ENCODE measurements around the gene PGAP6.
"Not testable (repeated sequence)": the region's sequence is repeated elsewhere in the genome, so short reads cannot be mapped to it uniquely, and the experiment has no call there.

Gene PGAP6

DNA sequence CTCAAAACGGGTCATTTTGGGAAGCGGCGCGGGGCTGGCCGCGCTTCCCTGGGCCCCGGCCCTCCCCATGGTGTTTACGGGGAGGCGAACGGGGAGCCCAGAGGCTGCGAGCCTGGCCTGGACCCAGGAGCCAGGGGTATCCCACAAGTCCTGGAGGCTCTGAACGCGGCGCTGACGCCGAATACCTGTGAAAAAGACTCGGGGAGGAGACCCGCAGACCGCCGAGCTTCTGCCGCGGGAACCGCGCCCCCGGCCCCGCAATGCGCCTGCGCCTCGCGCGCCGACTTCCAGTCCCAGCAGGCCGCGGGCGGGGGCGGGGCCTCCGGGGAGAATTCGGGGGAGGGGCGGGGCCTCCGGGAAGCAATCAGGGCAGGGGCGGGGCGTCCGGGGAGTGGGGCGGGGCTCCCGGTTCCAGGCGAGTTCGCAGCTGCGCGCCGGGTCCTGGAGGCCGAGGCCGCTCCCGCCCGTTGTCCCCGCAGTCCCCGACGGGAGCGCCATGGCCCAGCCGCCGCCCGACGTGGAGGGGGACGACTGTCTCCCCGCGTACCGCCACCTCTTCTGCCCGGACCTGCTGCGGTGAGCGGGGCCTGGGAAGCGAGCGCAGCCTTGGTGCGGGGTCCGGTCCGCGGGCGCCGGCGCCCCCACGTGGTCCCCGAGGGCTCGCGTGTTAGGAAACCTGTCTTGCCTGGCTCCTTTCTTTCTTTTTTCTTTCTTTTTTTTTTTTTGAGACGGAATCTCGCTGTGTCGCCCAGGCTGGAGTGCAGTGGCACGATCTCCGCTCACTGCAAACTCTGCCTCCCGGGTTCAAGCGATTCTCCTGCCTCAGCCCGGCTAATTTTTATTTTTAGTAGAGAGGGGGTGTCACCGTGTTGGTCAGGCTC, 19.9 kb upstream of the PGAP6 start, which contains the start of gene DECR2:
DECR2 (plus strand) TSS at position 418 of the 881 bp plus-strand sequence; CDS start at position 497, 79 bp downstream.
- DNase-seq (ENCODE audit: low spot score), result peak; percentile 88

DNA sequence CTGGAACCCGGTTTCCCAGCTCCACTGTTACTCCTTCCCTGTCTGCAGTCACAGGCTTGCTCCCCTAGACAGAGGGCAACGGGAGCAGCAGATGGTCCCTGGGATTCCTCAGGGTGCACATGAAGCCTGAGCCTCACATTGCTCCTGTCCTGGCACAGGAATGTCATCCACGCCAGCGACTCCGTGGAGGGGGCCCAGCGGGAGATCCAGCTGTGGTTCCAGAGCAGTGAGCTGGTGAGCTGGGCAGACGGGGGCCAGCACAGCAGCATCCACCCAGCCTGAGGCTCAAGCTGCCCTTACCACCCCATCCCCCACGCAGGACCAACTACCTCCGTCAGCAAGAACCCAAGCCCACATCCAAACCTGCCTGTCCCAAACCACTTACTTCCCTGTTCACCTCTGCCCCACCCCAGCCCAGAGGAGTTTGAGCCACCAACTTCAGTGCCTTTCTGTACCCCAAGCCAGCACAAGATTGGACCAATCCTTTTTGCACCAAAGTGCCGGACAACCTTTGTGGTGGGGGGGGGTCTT, 18.3 kb upstream of the PGAP6 start:
- no peak for DNase-seq (ENCODE audit: low spot score)

DNA sequence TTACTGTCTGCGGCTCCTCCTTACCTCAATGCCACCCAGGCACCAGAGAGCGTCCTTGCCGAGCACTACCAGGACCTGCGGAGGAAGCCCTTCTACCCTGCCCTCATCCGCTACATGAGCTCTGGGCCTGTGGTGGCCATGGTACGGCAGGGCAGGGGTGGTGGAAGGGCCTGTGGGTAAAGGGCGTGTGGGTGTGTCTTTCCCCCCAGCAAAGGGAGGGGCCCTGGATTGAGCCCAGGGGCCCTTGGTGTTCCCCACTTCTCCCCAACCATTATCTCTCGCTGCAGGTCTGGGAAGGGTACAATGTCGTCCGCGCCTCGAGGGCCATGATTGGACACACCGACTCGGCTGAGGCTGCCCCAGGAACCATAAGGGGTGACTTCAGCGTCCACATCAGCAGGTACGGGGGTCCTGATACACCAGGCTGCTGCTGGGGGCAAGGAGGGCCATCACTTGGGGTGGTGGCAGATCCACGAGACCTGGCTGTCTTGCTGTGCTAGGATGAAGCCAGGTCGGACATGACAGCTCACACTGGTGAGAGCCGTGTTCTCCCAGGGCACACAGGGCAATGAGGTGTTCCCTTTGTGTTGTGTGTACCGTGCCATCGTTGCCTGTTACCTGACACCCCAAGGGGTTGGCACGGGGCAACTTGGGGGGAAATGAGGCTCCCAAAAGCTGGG, 17.7 kb upstream of the PGAP6 start:
- no peak for DNase-seq (ENCODE audit: low spot score)

DNA sequence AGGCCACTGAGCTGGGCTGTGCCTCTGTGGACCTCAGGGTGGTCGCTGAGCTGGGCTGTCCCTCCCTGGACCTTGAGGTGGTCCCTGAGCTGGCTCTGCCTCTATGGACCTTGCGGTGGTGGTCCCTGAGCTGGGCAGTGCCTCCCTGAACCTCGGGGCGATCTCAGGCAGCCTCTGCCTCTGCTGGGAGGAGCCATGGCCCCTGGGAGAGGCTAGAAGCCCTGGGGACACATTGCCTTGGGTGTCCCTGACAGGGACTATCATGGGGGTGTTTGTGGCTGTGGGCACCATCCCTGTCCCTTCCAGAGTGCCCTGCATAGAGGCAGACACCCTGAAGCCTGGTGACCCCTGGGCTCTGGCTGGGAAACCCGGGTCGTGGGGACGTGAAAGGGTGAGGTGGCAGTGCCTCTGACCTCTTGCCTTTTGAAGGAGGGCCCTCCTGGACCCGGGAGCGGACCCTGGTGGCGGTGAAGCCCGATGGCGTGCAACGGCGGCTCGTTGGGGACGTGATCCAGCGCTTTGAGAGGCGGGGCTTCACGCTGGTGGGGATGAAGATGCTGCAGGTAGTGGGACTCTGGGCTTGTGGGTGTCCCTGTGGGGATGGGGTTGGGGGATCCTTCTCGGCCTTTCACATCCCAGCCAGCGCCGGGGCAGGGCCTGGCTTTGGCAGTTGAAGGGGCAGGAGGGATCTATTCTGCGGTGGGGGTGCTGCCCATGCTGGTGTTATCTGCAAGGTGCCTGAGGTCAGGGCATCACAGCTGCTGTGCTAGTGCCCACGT, 17.0 kb upstream of the PGAP6 start:
- no peak for DNase-seq (ENCODE audit: low spot score)

DNA sequence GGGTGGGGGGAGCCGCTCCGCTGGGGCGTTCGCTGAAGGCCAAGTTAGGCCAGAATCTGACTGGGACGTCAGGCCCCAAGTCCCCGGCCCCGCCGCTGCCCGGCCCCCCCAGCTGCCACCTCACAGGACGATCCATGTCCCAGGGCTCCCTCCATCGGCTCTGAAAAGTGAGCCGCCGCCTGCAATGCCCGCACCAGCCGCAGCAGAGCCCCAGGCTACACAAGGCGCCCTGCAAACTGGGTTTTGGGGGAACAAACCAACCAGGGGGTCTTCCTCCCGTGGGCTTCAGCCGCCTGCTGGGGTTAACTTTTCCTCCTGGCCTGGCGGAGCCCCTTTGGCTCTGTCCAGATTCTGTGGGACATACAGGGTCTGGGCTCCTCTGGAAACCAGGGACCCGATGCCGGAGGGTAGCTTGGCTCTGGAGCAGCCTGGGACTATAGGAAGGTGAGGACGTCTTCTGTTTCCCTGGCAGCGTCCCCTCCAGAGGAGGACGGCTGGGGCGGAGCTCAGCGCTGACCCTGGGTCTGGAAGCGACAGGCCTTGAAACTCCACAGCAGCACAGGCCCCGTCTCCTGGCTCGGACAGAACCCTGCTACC, 16.1 kb upstream of the PGAP6 start:
- DNase-seq (ENCODE audit: low spot score), result peak; percentile 79

DNA sequence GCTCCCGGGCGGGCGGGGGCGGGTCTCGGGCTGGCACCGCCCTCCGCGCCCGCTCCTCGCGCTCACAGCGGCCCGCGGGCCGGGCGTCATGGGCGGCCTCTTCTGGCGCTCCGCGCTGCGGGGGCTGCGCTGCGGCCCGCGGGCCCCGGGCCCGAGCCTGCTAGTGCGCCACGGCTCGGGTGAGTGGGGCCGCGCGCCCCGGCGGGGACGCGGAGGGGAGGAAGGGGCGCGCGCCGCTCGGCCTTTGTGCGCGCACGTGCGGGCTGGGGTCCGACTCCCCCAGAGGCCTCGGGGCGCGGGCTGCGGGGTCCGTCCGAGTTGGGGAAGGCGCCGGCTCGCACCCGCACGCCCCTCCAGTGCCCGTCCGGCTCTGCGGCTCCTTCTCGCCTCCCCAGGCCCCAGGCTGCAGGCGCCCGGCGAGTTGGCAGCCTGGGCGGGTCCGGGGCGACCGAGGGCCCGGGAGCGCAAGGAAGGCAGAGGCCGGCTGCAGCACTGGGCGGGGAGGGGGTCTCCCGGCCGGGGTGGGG, 15.4 kb upstream of the PGAP6 start, which contains the start of gene NME4:
NME4 (plus strand) TSS at position 65 of the 527 bp plus-strand sequence; CDS start at position 89, 24 bp downstream.
- no peak for DNase-seq (ENCODE audit: low spot score)

DNA sequence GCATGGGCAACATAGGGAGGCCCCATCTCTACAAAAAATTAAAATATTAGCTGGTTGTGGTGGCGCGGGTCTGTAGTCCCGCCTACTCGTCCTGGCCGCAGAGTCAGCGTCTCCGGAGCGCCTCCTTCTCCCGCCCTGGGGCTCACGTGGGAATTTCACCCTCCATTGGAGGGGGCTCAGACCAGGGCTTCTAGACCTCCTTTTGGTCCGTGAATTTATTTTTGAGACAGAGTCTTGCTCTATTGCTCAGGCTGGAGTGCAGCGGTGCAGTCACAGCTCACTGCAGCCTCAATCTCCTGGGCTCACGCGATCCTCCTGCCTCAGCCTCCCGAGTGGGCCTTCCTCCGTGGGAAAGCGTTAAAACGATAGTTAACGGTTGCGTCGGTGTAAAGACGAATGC, 14.8 kb upstream of the PGAP6 start:
- DNase-seq (ENCODE audit: low spot score), result peak; percentile 30

DNA sequence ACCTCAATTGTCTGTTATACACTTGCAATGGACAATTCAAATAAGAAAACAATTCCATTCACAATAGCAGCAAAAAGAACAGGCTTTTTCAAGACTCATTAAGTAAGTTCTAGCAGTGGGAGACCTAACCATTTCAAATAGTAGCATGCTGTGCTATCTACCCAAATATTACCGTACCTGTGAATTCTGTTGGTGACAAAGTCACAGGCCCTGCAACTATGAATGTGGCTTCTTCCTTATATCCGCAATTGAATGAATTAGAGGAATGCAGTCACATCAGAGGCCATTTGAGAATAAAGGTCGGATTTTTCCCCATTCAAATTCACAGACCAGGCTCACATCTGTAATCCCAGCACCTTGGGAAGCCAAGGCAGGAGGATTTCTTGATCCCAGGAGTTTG, 14.4 kb upstream of the PGAP6 start:
- no peak for DNase-seq (ENCODE audit: low spot score)

DNA sequence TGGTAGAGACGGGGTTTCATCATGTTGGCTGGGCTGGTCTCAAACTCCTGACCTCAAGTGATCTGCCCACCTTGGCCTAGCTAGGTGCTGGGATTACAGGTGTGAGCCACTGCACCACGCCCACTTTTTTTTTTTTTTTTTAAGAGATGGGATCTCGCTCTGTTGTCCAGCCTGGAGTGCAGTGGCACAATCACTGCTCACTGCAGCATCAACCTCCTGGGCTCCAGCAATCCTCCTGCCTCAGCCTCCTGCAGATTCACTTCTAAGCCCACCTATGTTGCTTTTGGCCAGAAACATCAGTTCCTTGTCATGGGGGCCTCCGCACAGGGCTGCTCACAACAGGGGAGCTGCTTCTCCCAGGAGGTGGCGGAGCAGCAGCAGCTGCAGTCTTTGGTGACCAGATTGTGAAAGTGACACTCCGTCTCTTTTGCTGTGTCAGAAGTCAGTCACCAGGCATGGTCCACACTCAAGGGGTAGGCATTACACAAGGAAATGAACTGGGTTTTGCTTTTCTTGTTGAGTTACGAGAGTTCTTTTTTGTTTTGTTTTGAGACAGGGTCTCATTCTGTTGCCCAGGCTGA, 10.8 kb upstream of the PGAP6 start:
- no peak for DNase-seq (ENCODE audit: low spot score)

DNA sequence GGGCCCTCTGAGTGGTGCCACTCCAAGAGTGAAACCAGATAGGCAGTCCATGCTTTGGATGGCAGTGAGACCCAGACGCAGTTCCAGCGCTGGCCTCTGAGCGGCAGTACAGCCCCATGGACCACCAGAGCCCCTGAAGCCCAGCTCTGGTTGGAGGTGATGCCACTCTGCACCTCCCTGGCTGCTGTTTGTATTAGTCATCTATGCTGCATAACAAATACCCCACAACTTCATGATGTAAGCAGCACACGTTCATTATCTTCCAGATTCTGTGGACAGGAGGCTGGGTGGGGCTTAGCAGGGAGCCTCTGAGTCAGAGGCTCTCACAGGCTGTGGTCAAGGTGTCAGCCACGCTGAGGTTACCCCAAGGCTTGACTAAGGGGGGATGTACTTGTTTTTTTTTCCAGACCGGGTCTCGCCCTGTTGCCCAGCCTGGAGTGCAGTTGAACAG, 10.1 kb upstream of the PGAP6 start:
- DNase-seq (ENCODE audit: low spot score), result peak; percentile 84

DNA sequence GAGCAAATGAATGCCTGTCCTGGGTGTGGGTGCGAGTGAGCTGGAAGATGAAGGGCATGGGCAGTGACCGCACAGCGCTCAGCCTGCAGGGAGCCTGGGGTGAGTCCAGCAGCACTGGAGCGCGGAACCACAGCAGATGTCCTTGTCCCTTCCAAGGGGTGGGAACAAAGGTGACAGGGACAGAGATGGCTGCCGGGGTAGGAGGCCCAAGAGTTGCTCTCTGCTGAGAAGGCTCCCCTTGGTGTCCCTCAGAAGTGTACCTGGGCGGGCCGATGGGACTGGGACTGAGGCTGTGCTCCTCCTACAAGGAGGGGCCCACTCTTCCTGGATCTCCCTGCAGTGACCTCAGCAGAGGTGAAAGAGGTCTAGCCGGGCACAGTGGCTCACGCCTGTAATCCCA, 7.6 kb upstream of the PGAP6 start:
- no peak for DNase-seq (ENCODE audit: low spot score)

DNA sequence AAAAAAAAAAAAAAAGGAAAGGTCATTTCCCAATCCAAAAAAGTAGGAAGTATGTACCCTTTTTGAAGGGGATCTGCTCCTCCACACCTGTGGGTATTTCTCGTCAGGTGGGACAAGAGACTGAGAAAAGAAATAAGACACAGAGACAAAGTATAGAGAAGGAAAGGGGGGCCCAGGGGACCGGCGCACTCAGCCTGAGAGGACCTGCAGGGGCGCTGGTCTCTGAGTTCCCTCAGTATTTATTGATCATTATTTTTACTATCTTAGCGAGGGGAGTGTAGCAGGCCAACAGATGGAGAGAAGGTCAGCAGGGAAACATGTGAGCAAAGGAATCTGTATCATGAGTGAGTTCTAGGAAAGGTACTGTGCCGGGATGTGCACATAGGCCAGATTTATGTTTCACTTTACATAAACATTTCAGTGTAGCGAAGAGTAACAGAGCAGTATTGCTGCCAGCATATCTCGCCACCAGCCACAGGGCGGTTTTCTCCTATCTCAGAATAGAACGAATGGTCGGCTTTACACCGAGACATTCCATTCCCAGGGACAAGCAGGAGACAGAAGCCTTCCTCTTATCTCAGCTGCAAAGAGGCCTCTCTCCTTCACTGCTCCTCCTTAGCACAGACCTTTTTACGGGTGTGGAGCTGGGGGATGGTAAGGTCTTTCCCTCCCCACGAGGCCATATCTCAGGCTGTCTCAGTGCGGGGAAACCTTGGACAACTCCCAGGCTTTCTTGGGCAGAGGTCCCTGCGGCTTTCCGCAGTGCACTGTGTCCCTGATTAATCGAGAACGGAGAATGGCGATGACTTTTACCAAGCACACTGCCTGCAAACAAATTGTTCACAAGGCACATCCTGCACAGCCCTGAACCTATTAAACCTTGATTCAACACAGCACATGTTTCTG, 6.2 kb upstream of the PGAP6 start:
- not testable (repeated sequence) for DNase-seq (ENCODE audit: low spot score)

DNA sequence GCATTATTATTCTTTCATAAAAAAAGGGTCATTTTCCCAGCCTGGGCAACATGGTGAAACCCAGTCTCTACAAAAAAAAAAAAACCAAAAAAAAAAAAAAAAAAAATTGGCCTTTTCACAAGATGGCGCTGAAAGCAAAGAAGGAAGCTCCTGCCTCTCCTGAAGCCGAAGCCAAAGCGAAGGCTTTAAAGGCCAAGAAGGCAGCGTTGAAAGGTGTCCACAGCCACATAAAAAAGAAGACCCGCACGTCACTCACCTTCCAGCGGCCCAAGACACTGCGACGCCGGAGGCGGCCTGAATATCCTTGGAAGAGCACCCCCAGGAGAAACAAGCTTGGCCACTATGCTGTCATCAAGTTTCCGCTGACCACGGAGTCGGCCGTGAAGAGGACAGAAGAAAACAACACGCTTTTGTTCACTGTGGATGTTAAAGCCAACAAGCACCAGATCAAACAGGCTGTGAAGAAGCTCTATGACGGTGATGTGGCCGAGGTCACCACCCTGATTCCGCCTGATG, 4.9 kb upstream of the PGAP6 start:
- DNase-seq (ENCODE audit: low spot score), result no peak

DNA sequence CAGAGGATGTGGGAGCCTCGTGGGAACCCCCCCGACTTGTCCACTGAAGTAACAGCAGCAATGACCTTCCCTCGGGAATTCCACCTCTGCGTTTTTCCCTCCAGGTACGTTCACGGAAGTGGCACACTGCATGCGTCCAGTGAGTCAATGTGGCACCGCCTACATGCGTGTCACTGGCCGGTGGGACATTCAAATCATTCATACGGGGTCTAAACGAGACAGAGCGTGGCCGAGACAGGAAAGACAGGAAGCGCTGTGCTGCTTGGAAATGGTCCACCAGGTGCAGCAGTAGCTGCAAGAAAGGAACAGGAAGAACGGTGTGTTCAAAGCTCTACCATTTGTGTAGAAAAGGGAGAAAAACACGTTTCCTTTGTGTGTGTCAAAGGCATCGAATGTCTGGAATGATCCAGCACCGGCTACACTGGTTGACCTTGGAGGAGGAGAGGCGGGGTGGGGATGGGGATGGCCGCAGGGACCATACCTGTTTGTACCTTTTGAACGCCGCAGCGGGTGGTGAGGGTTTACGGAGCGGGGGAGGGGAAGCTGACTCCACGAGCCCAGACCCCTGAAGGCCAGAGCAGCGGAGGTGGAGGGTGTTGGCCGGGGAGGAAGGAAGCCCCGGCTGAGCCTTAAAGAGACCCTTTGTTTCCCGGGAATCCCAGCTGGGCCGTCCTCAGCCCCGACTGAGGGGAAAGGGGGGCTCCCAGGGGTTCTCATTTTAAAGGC, 1.7 kb upstream of the PGAP6 start:
- no peak for DNase-seq (ENCODE audit: low spot score)

DNA sequence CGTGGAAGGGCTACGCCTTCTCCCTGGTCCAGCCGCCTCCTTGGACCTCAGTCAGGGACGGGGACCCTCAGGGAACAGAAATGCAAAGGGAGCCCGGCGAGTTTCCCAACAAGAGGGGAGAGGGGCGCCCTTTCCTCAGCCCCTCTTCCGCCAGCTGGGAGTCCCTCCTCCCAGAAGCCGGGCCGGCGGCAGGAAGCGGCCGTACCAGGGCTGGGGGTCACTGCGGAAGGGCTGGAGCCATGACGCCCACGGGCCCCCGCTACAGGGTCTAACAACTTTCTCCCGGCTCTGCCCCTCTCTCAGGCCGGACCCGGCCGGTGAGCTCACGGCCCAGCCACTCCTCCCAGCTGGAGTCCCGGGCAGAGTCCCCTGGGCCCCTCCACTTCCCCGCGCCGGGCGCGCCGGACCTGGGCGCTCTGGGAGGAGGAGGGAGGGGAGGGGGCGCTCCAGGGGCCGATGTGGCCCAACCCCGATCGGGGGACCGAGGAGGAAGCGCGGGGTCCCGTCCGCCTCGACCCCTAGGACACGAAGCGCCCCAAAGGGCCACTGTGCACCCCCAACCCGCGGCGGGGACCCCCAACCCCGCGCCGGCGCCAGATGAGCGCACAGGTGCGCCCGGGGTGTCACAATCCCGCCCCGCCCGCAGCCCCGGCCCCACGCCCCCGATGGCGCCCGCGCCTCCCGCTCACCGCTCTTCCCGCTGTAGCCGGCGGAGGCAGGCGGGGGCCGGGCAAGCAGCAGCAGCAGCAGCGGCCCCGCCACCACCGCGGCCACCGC, 578 bp downstream of the PGAP6 start:
- DNase-seq (ENCODE audit: low spot score), result peak; percentile 41

DNA sequence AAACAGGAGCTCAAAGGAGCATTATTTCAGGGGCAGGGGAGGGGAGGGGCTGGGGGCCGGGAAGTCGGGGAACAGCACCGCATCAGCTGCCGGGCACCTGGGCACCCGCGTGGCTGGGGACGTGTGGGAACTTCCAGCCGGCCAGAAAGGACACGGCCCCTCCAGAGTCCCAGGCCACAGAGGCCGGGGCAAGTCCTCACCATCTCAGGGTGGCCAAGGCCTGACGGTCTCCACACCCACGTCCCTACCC, 1.1 kb downstream of the PGAP6 start:
- no peak for DNase-seq (ENCODE audit: low spot score)

DNA sequence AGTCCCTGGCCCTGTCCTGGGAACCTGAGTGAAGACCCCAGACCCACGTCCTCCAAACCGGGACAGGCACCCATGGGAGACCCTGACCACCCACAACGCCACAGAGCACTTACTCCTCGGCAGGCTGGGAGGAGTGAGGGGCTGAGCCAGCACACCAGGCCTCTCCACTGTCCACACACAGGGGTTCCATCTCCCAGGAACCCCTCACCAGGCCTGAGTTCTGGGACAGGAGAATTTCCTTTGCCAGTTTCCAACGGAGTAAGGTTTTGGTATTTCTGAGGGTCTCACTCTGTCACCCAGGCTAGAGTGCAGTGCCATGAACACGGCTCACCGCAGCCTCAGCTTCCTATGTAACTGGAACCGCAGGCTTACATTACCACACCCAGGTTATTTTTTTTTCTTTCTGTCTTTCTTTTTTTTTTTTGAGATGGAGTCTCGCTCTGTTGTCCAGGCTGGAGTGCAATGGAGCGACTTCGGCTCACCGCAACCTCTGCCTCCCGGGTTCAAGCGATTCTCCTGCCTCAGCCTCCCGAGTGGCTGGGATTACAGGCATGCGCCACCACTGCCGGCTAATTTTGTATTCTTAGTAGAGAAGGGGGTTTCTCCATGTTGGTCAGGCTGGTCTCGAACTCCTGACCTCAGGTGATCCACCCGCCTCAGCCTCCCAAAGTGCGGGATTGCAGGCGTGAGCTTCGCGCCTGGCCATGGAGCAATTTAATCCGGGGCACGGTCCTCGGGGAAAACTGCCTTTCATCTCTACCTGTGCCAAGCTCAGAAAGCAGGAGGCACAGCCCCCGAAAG, 1.6 kb downstream of the PGAP6 start:
- no peak for DNase-seq (ENCODE audit: low spot score)
